Diencephalon (tissue), 1 donor: ENCODE results near the gene GPR61. TPM values are rescaled to one million over a fixed set of nuclear protein-coding genes. Genes with fewer than 3 reads are reported as not detected.

ENCODE experiments used
- small RNA-seq: library from RNA; depleted of rRNA; stranded (forward); fragments of <200 nt; gene quantifications from one replicate; pipeline ENCODE3, GENCODE V24; 2014
- total RNA-seq: library from RNA; depleted of rRNA; stranded (reverse); fragments of >200 nt; gene quantifications from one replicate; pipeline ENCODE4 v1.2.3, GENCODE V29; 2014

GPR61 gene, protein sequence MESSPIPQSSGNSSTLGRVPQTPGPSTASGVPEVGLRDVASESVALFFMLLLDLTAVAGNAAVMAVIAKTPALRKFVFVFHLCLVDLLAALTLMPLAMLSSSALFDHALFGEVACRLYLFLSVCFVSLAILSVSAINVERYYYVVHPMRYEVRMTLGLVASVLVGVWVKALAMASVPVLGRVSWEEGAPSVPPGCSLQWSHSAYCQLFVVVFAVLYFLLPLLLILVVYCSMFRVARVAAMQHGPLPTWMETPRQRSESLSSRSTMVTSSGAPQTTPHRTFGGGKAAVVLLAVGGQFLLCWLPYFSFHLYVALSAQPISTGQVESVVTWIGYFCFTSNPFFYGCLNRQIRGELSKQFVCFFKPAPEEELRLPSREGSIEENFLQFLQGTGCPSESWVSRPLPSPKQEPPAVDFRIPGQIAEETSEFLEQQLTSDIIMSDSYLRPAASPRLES
- total RNA-seq = 17.8 TPM

DNA sequence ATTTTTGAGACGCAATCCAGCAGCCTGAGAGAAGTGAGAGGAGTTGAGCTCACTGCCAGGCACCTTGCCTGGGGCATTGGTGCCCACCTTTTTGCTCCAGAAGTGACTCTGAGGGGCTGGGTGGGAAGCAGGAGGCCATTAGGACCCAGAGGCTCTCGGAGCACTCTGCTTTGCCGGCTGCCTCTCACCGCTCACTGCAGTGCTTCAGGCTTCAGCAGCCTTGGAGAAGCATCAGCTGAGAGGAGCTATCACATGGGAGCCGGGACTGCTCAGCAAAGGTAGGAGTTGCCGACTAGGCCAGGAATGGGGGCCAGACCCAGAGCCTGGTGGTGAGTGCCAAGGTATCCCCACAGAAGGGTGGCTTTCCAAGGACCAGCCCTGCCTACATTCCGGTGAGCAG lies at the start of gene GPR61:
Gene GPR61, plus strand, starts transcription at position 197 of the 400 bp plus-strand sequence. CDS start 3,151 bp downstream, outside the sequence.

DNA sequence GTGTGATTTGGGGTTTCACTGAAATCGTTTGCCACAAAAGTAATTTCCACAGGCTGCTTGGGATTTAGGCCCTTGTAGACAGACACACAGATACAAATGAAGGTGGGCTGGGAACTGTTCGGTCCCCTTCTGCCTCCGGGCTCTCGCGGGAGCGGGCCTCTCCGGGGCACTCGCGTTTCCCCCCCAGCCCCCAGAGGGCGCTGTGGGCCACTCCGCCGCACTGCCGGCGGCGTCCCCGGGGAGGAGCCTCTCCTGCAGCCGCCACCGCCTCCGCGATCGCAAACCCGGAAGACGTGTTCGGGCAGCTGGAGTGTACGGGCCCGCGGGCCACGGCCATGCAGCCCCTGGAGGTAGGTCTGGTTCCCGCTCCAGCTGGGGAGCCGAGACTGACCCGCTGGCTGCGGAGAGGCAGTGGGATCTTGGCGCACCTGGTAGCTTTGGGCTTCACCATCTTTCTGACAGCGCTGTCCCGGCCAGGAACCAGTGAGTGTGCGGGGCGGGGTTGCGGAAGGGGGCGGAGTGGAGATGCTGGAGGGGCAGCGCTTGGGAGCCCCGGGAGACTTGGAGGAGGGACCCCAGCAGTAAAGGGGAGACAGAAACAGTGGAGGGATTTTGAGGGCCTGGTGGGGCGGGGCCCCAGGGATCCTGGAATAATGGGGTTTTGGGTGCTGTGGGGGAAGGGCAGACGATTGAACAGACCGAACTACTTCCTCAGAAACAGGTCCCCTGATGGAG lies 45.7 kb upstream of the GPR61 start, which contains the start of gene CYB561D1:
Gene CYB561D1, plus strand, starts transcription at position 290 of the 735 bp plus-strand sequence. Its CDS starts 46 bp downstream, at position 336.

DNA sequence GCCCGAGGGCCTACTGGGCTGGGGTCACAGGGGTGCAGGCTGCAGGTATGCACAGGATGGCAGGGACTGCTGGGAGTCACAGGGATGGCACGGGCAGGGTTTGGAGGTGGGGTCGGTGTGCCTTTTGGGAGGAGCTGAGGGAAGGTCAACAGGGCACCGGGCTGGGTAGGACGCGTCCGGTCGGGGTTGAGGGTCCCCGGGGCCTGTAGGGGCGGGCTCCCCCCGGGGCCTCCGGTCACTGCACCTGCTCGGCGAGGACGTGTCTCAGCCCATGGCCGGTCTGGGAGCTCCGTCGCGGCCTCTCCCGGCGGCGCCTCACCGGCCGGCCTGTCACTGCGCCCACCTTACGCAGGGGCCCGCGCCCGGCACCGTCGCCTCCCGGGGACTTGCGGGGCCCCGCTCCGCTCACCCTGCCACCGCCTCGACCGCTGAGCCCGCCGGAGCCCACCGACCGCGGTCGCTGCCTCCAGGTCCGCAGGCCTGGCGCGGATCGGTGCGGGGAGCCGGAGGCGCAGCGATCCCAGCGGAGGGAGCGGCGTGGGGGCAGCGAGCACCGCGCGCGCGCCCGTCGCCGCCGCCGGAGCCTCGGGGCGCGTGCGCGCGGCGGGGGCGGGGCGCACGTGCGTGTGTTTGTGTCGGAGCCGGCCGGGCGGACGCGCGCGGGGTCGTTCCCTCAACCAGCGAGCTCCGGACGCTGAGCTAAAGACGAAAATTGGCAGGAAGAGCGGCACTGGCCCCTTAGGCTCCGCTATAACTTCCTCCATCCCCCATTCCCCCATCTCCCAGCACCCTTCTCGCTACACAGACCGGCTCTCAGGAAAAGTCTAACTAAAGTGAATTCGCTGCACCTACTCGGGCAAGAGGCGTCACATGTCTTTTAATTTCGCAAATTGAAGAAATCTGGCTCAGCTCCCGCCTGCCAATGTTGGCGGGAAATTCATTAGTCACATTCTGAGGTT lies 30.2 kb upstream of the GPR61 start, which contains the start of gene AMIGO1:
Gene AMIGO1, minus strand, starts transcription at position 552 of the 959 bp plus-strand sequence. CDS start 815 bp downstream, outside the sequence.

DNA sequence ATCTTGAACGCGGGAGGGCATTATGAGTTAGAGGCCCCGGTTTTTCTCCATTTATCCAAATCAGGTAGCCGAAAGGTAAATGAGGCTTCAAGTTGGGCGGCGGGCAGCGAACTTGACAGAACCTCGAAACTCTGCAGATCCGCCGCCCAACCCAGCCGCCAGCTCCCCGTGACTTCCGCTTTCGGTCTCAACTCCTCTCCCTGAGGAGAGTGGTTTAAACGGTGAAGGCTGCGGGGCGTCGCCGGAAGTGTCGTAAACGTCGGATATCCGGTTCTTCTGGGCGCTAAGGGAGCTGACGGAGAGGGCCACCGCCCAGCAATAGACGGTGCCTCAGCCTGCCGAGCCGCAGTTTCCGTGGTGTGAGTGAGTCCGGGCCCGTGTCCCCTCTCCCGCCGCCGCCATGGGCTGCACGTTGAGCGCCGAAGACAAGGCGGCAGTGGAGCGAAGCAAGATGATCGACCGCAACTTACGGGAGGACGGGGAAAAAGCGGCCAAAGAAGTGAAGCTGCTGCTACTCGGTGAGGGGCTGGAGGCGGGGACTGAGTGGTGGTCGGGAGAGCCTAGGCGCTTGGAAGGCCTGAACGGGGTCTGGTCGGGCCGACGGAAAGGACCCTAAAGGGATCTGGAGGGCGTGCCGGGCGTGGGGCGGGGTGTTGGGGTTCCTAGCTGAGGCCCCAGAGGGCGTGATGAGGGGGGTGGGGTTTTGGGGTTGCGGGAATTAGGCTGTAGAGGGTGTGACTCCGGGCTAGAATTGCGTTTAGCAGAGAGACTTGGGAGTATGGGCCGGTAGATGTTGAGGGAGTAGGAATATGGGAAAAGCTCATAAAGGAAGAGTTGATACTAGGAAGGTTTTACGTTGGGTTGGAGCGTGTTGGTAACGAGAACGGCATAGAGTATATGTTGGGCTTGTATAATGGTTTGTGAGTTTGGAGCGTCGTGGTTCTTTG lies 8.9 kb downstream of the GPR61 start, which contains the start of gene GNAI3:
Gene GNAI3, plus strand, starts transcription at position 295 of the 947 bp plus-strand sequence. Its CDS starts 106 bp downstream, at position 401.

Small RNAs within 50 kb of the gene (small RNA-seq; reads per million reads assigned to genes)
- not detected for gene RNU6V

Other genes starting within 250 kb of the GPR61 start
- gene MYBPHL, start 232.9 kb upstream of the GPR61 start, total RNA-seq = 0.23 TPM
- gene SORT1, start 142.0 kb upstream of the GPR61 start, total RNA-seq = 73.8 TPM
- gene PSMA5, start 113.4 kb upstream of the GPR61 start, total RNA-seq = 42.9 TPM
- not detected for gene SYPL2, start 73.3 kb upstream of the GPR61 start, total RNA-seq
- gene ATXN7L2, start 56.0 kb upstream of the GPR61 start, total RNA-seq = 5.5 TPM
- 6.9 TPM for gene CYB561D1, start 45.8 kb upstream of the GPR61 start, total RNA-seq
- gene AMIGO1, start 30.1 kb upstream of the GPR61 start, total RNA-seq = 16.6 TPM
- 12.9 TPM for gene GNAI3, start 8.7 kb downstream of the GPR61 start, total RNA-seq
- not detected for gene GNAT2, start 79.7 kb downstream of the GPR61 start, total RNA-seq
- gene AMPD2, start 80.0 kb downstream of the GPR61 start, total RNA-seq = 70.8 TPM
- gene GSTM4, start 116.2 kb downstream of the GPR61 start, total RNA-seq = 9.7 TPM
- 33.0 TPM for gene GSTM2, start 128.2 kb downstream of the GPR61 start, total RNA-seq
- 15.0 TPM for gene GSTM1, start 147.9 kb downstream of the GPR61 start, total RNA-seq
- gene GSTM5, start 172.4 kb downstream of the GPR61 start, total RNA-seq = 6.2 TPM
- 91.3 TPM for gene GSTM3, start 201.2 kb downstream of the GPR61 start, total RNA-seq
- not detected for gene EPS8L3, start 224.1 kb downstream of the GPR61 start, total RNA-seq